HG03575 (cell line): ENCODE results near the gene VTI1A.
A peak's percentile ranks its signal among the peaks of the same experiment; 100 is the strongest.
"Not testable (repeated sequence)": the region's sequence is repeated elsewhere in the genome, so short reads cannot be mapped to it uniquely, and the experiment has no call there.

Experiments used
- ATAC-seq: cut with Tn5 transposase; IDR thresholded peaks from one replicate; pipeline ENCODE4 v1.9.1; 2021; ENCODE audit not compliant: unreplicated experiment, insufficient number of reproducible peaks, low FRiP score; ENCODE audit errors: extremely low read depth

VTI1A gene

GRCh38 chr10:112531421-112531820 lies 84.4 kb downstream of the VTI1A start:
- no peak for ATAC-seq

GRCh38 chr10:112532189-112532588 lies 85.2 kb downstream of the VTI1A start:
- peak; percentile 91 for ATAC-seq

GRCh38 chr10:112532956-112533355 lies 85.9 kb downstream of the VTI1A start:
- ATAC-seq: no peak

- no peak for ATAC-seq
Measured at GRCh38 chr10:112533916-112534315, 86.9 kb downstream of the VTI1A start.

- ATAC-seq: no peak
Measured at GRCh38 chr10:112535531-112535951, 88.5 kb downstream of the VTI1A start.

- ATAC-seq: no peak
Measured at GRCh38 chr10:112536663-112537062, 89.6 kb downstream of the VTI1A start.

- ATAC-seq: no peak
Measured at GRCh38 chr10:112538168-112538567, 91.2 kb downstream of the VTI1A start.

GRCh38 chr10:112539340-112539739 lies 92.3 kb downstream of the VTI1A start:
- ATAC-seq: no peak

GRCh38 chr10:112542823-112543222 lies 95.8 kb downstream of the VTI1A start:
- not testable (repeated sequence) for ATAC-seq

- no peak for ATAC-seq
Measured at GRCh38 chr10:112546474-112546873, 99.5 kb downstream of the VTI1A start.

GRCh38 chr10:112548535-112549276 lies 101.7 kb downstream of the VTI1A start:
- no peak for ATAC-seq

GRCh38 chr10:112552593-112553110 lies 105.6 kb downstream of the VTI1A start:
- no peak for ATAC-seq

GRCh38 chr10:112553315-112553714 lies 106.3 kb downstream of the VTI1A start:
- ATAC-seq: no peak

- ATAC-seq: no peak
Measured at GRCh38 chr10:112554263-112554662, 107.2 kb downstream of the VTI1A start.

- no peak for ATAC-seq
Measured at GRCh38 chr10:112557197-112557596, 110.2 kb downstream of the VTI1A start.

- no peak for ATAC-seq
Measured at GRCh38 chr10:112558476-112559142, 111.6 kb downstream of the VTI1A start.

- ATAC-seq: no peak
Measured at GRCh38 chr10:112559349-112559748, 112.3 kb downstream of the VTI1A start.

GRCh38 chr10:112562122-112562521 lies 115.1 kb downstream of the VTI1A start:
- ATAC-seq: no peak

- no peak for ATAC-seq
Measured at GRCh38 chr10:112562809-112563663, 116.0 kb downstream of the VTI1A start.
